HG03520 (cell line): ENCODE results near the gene HS3ST5.

Experiments
- ATAC-seq: cut with Tn5 transposase; IDR thresholded peaks from one replicate; pipeline ENCODE4 v1.9.1; 2021; ENCODE audit warnings: mild to moderate bottlenecking, moderate library complexity; ENCODE audit not compliant: unreplicated experiment

Gene HS3ST5

GRCh38 chr6:114200891-114201290 lies 141.9 kb downstream of the HS3ST5 start:
- no peak for ATAC-seq

GRCh38 chr6:114195631-114196403 lies 147.0 kb downstream of the HS3ST5 start:
- ATAC-seq, result no peak

DNA sequence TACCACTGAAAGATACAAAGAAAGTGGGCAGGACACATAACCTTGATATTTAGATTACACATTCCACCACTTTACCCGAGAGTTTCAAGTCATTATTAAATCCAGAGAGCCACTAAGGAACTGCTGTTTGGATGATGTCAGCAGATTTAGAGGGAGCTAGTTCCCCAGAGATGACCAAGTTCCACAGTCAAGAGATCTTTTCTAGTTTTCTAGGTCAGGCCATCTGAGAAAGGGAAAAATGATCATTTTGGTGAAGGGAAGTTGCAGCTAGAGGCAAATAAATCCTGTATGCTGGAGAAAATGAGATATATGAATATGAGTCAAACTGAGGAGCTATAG lies 147.8 kb downstream of the HS3ST5 start:
- ATAC-seq, result no peak

DNA sequence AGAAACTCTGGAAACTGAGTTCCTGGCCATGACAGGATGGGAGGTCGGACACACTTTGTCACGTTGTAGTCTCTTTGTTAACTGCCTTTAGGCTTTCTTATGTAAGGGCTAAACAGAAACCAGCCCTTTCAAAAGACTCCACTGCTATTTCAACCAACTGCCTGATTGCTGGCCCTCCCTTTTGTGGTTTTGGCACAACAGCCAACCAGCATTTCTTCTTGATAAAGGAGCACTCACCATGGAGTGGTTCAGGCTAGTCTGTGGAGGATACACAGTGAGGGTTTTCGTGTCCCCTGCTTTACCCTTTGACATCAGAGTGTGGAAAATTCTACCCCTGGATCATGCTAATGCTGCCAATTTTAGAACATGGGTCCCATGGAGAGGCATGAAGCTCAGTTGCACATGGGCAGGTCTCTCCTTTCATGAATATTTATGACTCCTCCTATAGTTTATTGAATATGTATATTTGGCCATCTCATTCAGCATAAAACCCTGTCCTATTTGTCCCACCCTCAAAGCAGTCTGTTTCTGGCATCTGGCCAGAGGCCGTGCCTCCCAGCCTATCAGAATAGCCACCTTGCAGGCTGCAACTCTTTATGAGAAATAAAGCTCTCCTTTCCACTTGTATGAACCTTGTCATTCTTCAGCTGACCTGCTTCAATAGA lies 148.3 kb downstream of the HS3ST5 start:
- no peak for ATAC-seq

DNA sequence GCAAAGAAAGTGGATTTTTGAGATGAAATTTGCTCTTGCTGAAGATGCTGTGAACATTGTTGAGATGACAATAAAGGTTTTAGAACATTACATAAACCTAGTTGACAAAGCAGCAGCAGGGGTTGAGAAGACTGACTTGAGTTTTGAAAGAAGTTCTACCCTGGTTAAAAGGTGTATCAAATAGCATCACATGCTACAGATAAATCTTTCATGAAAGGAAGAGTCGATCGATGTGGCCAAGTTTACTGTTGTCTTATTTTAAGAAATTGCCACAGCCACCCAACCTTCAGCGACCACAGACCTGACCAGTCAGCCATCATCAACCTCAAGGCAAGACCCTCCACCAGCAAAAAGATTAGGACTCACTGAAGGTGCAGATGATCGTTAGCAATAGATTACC lies 155.3 kb downstream of the HS3ST5 start:
- no peak for ATAC-seq

DNA sequence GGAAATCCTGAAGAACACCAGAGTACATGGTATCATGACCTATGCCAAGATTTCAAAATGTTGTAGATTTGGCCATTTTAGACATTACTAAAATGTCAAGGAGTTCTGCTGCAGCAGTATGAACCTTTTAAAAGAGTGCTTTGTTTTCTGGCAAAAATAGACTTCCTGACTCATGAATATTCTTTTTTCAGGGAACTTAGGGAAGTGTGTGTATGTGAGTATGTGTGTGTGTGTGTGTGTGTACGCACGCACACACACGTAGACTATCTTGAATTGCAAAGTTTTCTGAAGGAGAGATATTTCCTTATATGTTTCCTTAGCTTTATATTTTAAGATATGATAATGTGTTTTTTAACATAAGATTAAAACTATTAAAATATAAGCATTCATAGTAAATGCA lies 161.2 kb downstream of the HS3ST5 start:
- no peak for ATAC-seq

GRCh38 chr6:114179411-114179810 lies 163.4 kb downstream of the HS3ST5 start:
- ATAC-seq, result no peak

DNA sequence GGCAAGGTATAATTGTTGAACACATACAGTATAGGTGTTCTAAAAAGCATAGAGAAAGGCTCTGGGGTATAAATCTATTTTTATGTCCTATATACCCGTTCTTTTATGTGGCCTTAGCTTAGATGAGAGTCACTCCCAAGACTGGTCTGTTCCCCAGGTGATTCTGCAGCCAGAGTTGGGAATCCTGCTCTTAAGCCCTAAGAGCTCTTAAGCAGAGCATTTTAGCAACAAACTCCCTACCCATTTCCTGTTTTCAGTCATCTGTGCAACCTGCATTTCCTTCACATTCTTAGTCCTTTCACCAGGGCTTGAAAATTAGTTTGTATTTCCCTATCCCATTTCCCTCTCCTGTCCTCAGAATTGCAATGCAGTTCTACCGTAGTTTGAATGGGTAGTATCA lies 166.1 kb downstream of the HS3ST5 start:
- no peak for ATAC-seq

GRCh38 chr6:114172576-114173260 lies 170.1 kb downstream of the HS3ST5 start:
- ATAC-seq, result no peak

GRCh38 chr6:114171473-114171872 lies 171.3 kb downstream of the HS3ST5 start:
- ATAC-seq, result no peak

DNA sequence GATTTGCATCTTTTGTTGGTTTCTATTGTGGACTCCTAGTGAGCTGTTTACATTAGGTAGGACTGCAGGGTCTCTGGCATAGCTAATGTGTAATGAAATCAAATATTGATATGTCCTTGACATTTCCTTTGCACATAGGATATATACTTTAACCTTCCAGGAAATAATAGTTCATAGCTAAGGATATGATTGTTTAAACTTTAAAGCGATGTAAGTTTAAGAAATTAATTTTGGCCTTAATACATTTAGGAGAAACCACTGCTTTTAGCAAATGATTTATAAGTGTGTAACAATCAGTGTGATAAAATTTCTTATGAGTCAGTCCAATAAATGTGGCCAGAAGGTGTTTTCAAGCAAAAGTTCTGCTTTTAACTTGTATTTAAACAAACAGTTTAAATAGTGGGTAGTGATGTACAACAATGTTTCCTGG lies 171.8 kb downstream of the HS3ST5 start:
- ATAC-seq, result no peak

GRCh38 chr6:114170372-114170771 lies 172.5 kb downstream of the HS3ST5 start:
- ATAC-seq, result no peak

DNA sequence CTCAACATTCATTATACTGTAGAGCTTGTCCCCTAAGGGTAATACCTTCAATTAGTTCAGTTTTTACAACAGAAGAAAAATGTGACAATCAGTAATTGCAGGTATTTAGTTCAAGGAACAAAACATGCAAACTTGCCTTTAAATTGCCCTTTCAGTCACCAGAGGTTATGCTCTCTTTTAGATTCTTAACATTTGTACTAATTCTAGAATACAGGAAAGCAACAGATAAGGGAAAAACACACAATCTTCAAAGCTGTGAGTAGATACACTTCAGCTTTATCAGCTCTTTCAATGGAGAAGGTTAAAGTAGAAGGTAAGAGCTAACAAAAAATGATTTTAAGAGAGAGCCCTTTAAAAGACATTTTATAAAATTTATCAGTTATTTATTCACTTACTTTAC lies 173.1 kb downstream of the HS3ST5 start:
- ATAC-seq, result no peak

DNA sequence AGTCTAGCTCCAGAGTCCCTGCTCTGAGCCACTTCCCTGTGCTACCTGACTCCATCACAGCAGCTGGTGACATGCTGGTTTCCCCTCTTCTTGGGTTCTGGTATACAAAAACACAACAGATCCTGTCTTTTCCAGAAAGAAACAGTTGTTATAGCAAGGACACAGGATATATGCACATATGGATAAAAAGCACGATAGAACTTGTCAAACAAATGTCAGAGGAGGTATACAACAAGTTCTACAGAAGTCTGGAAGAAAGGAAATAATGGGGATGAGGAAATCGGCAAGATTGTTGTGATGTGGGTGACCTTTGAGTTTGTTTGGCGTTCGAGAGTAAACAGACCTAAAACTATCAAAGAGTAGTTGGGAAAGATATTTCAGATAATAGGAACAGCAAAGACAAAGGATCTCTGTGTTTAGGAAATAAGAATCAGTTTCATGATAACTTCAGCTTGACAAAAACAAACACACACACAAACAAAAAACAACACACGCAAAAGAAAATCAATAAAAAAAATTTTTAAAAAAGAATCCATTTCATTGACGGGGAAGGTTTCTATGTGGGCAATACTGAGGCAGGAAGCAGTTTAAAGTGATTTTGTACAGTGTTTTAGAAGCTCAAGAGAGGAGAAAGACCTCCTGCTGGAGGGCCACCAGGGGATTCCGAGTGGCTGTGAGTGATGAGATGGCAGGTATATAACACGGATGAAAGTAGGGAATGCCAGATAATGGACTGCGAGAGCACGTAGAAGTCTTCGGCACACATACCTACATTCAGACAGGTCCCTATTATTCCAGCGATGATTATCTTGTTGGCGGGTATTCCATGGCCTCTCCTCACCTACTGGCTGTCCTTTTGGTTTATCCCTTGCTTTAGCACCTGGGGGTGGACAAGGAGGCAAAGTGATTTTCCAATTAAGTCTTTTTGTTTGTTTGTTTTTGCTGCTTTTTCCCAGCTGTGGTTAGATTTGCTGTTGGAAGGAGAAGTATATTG lies 174.9 kb downstream of the HS3ST5 start:
- ATAC-seq, result no peak

GRCh38 chr6:114164207-114164606 lies 178.6 kb downstream of the HS3ST5 start:
- no peak for ATAC-seq

DNA sequence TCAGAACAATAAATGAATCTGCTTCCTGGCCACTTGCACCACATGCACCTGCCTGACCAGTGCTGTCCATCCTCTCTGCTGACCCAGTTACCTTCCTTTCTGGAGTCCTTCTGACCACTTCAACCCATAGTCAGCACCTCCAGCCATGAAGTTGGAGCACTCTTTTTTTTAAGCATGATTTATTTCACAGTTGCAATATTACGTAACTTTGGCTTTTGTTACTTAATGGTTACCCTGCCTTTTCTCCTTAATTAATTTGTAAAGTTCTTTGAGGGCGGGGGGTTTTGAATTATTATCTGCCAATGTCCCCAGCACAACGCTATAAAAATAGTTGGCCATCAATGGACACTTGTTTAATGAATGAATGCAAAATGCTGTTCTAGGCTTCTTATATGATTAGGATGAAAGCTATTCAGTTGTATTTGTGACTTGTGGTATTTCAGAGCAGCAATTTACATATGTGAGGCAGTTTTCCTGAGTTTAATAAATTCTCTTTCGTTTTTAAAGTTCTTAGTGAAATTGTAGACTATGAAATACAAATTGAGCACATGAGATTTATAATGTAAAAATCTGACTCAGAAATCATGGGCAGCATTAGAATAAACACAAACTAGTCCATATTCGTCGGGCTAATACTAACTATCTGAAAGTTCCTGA lies 180.0 kb downstream of the HS3ST5 start:
- ATAC-seq, result no peak

DNA sequence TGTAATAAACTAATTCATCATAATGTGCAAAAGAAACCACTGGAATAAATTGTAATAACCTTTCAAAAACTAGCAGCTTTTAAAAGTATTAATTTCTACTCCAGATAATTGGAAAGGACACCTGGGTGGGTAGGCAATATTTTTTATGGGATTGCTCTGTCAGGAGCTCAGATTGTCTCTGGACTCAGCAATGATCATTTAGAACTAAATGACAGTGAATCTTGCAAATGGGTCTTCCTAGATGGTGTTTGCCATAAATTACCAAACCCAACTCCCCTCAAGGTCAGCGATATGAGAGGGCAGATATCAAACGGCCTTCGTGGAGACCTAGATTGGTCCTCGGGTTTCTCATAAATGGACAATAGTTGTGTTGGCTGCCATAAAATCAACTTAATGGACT lies 181.9 kb downstream of the HS3ST5 start:
- ATAC-seq, result no peak

GRCh38 chr6:114159727-114160126 lies 183.1 kb downstream of the HS3ST5 start:
- no peak for ATAC-seq

DNA sequence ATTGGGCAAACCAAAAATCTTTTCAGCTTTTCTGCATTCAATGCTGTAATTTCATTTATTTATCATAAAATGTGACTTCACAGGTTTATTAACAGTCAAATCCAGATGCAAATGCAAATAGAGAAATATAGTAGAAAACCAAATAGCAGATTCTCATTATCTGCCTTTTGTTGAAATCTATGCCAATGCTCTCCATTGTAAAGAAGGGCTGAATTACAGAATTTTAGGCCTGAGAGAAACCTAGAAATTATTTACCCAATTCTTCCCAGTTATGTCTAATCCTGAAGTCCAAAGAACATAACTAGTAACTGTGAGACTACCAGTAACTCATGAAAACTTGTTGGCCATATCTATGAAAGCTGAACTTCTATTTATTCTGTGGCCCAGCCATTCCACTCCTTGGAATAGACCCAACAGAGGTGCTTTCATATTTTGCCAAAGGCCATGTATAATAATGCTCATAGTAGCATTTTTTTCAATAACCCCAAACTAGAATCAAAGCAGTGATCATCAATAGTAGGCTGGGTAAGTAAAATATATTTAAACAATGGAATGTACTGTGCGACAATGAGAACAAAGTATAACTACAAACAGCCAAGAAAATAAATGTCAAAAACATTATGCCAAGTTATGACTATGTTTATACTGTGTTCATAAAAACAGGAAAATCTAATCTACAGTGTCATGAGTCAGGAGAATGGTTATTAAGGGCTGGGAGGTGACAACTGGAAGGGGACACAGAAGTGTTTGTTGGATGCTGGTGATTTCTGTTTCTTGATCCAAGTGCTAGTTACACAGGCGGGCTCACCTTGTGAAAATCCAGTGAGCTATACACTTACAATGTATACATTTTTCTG lies 183.8 kb downstream of the HS3ST5 start:
- ATAC-seq, result no peak
